GM11168 (cell line): ENCODE measurements around the gene SLC51B.
"Not testable (repeated sequence)": the region's sequence is repeated elsewhere in the genome, so short reads cannot be mapped to it uniquely, and the experiment has no call there.

ENCODE experiments used
- in situ Hi-C: fragments of 300-500 bp; cut with MboI; formaldehyde crosslinking; loops from one replicate; pipeline ENCODE4 v1.12.0; 2022; ENCODE audit warnings: low sequenced_read_pairs; ENCODE audit not compliant: unreplicated experiment

The SLC51B gene

GRCh38 chr15:65062061-65062460 is 16.9 kb downstream of the SLC51B start:
- in situ Hi-C loops, result no loop called here

DNA sequence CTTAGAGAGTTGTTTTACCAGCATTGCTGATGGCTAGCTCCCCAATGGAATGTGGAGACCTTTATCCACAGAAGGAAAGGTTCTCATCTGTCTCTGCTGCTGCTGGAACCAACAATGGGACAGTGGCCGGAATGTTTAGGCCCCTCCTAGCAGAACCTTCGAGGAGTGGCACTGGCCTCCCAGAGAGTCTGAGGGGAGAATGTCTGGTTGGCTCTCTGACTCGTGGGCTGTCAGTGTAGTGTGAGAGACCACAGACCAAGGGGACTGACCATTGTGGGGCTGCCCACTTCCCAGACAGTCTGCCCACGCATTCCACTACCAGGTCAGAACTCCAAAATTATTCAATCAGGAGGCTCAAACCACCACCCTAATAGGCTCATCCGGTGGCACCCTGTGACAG is 17.5 kb downstream of the SLC51B start:
- in situ Hi-C loops, result no loop called here

GRCh38 chr15:65066001-65066634 is 20.9 kb downstream of the SLC51B start:
- in situ Hi-C loops, result no loop called here

DNA sequence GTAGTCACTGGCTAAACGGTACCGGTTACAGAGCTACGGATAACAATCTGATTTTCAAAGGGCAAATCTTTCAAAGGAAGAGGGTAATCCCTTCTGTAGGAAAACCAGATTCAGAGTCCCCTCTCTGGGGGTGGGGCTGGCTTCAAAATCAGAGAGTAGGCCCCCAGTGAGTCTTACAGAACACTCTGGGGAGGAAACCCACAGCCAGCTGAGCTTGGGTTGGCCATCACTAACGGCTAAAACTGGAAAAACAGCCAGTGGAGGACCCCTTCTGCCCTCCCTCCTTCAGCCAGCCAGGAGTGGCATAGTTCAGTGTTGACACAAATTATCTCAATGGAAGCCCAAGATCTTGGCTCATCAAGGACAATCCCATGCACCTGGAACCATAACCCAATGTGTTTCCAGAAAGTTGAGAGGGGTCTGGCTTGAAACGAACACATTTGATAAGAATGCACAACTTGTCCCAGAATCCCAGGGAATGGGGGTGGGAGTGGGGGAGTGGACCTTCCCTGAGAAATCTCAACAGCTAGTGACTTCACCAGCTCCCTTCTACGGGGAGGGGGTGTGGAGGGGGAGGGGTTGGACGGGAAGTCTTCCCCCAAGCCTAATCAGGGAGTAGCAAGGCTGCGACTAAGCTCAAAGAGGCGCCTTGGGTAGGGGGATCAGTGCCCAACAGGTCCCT is 21.6 kb downstream of the SLC51B start:
- in situ Hi-C loops, result no loop called here

DNA sequence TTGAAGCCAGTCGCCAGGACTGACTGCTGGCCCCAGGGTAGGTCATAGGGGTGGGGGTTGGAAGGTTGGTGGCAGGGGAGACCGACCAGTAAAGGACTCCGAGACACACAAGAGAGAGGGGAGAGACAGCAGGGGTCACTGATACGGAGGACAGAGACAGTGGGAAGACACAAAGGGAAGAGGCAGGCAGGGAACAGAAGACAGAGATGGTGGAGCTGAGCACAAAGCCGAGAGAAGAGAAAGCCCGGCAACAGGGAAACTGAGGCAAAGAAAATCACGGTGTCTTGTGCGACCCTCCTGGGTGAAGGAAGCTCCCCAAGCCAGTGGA is 22.1 kb downstream of the SLC51B start:
- in situ Hi-C loops, result no loop called here

DNA sequence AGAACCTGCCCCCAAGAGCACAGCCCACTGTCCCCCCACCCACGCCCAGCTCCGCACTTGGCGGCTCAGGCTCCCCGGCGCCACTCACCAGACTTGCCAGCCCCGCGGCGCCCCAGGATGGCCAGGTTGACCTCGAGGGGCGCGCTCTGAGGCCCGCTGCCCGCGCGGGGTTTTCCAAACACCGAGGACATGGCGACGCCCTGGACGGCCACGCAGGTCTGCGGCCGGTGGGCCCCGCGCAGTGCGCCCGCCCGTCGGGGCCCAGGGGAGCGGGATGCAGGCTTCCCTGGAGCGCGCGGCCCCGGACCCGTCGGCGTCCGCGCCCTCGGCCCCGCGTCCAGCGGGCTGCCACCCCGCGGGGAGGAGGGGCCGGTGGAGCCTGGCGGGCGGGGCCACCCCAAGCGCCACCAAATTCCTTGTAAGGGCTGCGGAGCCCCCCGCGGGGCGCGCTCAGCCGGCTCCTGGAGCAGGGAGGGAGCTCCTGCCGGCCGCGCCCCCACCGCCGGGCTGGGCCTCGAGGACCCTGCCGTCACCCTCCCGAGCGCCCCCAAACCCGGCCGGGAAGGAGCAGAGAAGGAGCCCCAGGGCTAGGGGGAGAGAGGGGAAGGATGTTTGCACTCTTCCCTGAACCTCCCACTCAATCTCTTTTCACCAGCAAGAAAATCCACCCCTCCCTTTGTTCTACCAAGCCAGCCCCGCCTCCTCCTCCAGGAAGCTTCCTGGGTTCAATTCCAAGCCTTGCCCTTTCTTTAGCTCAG is 22.6 kb downstream of the SLC51B start, which contains the start of gene RASL12:
RASL12 (minus strand) TSS at position 347 of the 758 bp plus-strand sequence; CDS start at position 191, 156 bp downstream.
- in situ Hi-C loops, result no loop called here

DNA sequence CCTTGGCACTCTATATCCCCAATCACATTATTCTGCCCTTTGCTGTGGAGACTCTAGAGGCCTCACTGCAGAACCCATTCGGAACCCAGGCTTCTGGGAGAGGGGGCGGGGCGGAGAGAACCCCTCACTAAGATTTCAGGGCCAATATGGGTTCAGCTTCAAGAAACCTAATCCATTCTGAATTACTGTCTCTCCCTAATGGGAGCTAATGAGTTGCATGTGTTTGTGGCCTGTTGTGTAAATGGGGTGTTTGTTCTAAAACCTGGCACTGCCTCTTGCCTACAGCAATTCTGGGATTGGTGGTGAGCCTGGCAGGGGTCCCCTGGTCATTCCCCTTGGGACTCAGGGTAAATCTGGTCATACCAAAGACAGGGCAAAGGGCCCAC is 23.2 kb downstream of the SLC51B start:
- in situ Hi-C loops, result no loop called here

- in situ Hi-C loops, result no loop called here
Observed at GRCh38 chr15:65069179-65069578, 24.0 kb downstream of the SLC51B start.

- in situ Hi-C loops, result no loop called here
Observed at GRCh38 chr15:65069779-65070546, 24.8 kb downstream of the SLC51B start.

DNA sequence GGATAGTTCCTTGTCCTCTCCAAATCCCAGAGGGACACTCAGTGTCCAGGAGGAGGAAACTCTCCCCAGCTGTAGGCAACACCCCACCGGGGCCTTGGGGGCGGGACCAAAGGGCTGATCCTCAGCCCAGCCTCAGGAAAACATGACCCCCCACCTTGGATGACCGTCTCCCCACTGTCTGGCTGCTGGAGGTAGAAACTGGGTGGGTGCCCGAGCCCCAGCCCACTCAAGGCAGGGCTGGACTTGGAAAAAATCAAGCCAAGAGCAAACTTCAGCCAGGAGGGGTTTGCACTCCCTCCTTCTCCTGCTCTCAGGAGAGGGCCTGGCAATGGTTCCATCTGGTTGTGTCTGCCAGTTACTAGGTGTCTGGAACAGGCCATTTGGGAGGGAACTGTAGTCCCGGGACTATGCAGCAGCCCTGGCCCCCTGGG is 26.2 kb downstream of the SLC51B start:
- in situ Hi-C loops, result no loop called here

DNA sequence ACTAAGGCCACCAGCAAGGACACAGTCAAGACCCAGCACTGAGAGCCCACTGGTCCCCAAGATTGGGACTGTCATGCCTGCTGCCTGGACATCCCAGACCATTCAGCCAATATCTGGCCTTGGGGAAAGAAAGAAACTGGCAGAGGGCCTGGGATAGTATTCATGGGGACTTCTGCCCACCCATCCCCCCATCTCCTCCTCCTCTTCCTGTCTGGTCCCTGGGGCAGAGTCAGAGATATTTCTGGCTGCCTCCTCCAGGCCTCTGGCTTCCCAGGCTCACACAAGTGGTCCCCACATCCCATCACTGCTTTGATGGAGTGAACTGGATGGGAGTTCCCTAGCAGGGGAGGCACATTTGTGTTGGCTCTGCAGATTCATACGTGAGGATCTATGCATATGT is 26.8 kb downstream of the SLC51B start:
- in situ Hi-C loops, result no loop called here

GRCh38 chr15:65072617-65073016 is 27.4 kb downstream of the SLC51B start:
- in situ Hi-C loops, result no loop called here

GRCh38 chr15:65074946-65075345 is 29.8 kb downstream of the SLC51B start:
- in situ Hi-C loops, result not testable (repeated sequence)

DNA sequence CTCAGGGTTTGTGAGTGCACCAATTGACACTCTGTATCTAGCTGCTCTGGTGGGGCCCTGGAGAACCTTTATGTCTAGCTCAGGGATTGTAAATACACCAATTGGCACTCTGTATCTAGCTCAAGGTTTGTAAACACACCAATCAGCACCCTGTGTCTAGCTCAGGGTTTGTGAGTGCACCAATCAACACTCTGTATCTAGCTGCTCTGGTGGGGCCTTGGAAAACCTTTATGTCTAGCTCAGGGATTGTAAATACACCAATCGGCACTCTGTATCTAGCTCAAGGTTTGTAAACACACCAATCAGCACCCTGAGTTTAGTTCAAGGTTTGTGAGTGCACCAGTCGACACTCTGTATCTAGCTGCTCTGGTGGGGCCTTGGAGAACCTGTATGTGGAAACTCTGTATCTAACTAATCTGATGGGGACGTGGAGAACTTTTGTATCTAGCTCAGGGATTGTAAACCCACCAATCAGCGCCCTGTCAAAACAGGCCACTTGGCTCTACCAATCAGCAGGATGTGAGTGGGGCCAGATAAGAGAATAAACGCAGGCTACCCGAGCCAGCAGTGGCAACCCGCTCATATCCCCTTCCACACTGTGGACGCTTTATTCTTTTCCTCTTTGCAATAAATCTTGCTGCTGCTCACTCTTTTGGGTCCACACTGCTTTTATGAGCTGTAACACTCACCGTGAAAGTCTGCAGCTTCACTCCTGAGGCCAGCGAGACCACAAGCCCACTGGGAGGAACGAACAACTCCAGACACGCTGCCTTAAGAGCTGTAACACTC is 30.6 kb downstream of the SLC51B start:
- in situ Hi-C loops, result not testable (repeated sequence)

DNA sequence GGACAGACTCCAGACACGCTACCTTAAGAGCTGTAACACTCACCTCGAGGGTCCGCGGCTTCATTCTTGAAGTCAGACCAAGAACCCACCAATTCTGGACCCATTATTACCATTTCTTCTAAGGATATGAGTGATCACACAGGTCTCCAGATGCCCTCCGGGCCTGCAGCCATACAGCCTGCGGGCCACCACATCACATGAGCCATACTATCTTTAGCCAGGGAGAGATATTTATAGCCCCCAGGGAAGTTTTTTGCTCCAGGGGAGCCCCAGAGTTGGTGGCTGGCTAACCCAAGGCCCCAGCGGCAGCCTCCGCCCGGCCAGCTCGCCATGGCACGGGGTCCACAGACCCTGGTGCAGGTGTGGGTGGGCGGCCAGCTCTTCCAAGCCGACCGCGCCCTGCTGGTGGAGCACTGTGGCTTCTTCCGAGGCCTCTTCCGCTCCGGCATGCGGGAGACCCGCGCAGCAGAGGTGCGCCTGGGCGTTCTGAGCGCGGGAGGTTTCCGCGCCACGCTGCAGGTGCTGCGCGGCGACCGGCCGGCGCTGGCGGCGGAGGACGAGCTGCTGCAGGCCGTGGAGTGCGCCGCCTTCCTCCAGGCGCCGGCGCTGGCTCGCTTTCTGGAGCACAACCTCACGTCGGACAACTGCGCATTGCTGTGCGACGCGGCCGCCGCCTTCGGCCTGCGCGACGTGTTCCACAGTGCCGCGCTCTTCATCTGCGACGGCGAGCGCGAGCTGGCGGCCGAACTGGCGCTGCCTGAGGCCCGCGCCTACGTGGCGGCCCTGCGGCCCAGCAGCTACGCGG is 31.5 kb downstream of the SLC51B start, which contains the start of gene KBTBD13:
KBTBD13 (plus strand) TSS at position 261 of the 805 bp plus-strand sequence; CDS start at position 331, 70 bp downstream.
- in situ Hi-C loops, result no loop called here

DNA sequence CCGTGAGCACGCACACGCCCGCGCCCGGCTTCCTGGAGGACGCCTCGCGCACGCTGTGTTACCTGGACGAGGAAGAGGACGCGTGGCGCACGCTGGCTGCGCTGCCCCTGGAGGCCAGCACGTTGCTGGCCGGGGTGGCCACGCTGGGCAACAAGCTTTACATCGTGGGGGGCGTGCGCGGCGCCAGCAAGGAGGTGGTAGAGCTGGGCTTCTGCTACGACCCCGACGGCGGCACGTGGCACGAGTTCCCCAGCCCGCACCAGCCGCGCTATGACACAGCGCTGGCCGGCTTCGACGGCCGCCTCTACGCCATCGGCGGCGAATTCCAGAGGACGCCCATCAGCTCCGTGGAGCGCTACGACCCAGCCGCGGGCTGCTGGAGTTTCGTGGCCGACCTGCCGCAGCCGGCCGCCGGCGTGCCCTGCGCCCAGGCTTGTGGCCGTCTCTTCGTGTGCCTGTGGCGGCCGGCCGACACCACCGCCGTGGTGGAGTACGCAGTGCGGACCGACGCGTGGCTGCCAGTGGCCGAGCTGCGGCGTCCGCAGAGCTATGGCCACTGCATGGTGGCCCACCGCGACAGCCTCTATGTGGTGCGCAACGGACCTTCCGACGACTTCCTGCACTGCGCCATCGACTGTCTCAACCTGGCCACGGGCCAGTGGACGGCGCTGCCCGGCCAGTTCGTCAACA is 32.2 kb downstream of the SLC51B start:
- in situ Hi-C loops, result no loop called here

DNA sequence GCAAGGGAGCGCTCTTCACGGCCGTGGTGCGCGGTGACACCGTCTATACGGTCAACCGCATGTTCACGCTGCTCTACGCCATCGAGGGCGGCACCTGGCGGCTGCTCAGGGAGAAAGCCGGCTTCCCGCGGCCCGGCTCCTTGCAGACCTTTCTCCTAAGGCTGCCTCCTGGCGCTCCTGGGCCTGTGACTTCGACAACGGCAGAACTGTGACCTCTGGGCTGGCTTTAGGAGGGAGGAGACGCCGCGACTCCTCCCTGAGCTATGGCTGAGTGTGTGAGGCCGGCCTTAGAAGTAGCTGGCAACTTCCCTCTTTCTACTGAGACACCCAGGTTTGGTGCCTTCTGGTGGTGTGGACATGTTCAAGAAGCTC is 32.8 kb downstream of the SLC51B start:
- in situ Hi-C loops, result no loop called here

DNA sequence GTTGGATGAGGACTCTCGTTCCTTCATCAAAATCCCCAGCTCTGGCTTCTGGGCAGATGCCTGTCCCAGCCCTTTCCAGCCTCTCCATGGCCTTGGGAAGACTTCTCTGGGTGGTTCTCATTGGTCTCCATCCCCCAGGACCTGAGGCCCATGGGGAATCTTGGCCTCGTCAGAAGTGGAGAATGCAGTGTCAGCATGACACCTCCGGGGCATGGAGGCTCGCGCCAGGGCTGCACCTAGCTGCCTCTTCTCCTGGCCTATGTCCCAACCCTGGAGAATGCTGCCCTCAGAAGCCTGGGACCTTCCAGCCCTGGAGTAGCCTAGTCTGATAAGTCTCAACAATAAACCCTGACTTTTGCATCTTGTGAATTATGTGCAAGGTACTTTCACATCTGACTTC is 34.4 kb downstream of the SLC51B start:
- in situ Hi-C loops, result no loop called here
